Mesothelial cell of epicardium (in vitro differentiated cells): ENCODE measurements around the gene CASTOR1. TPM values are rescaled to one million over a fixed set of nuclear protein-coding genes. Genes with fewer than 3 reads are reported as not detected.

ENCODE experiments used
- DNase-seq, 2 experiments: peaks; one replicate each; pipeline ENCODE4 v3.0.0; 2021; ENCODE audit warnings: low spot score in 2 of 2; ENCODE audit not compliant: unreplicated experiment in 2 of 2
- H3K27ac Mint-ChIP-seq: 2 replicates; pipeline ENCODE4 v1.8.0; 2021; ENCODE audit warnings: mixed read lengths
- H3K27me3 Mint-ChIP-seq: 2 replicates; pipeline ENCODE4 v1.8.0; 2021; ENCODE audit warnings: low read depth, mixed read lengths
- H3K36me3 Mint-ChIP-seq: 2 replicates; pipeline ENCODE4 v1.8.0; 2021; ENCODE audit warnings: mixed read lengths
- H3K4me1 Mint-ChIP-seq: 2 replicates; pipeline ENCODE4 v1.8.0; 2021; ENCODE audit warnings: mixed read lengths
- H3K4me3 Mint-ChIP-seq: 2 replicates; pipeline ENCODE4 v1.8.0; 2021; ENCODE audit warnings: mild to moderate bottlenecking, moderate library complexity, mixed read lengths
- H3K9me3 Mint-ChIP-seq: 2 replicates; pipeline ENCODE4 v1.8.0; 2021; ENCODE audit warnings: mixed read lengths
- CTCF ChIP-seq: fragments of 200-600 bp; sonication (generic); IDR thresholded peaks from one replicate; pipeline ENCODE4 v1.5.0; 2021; ENCODE audit warnings: antibody characterized with exemption; ENCODE audit not compliant: unreplicated experiment
- total RNA-seq: library from RNA; stranded (reverse); gene quantifications from 3 replicates; pipeline ENCODE4 v1.2.1, GENCODE V29; 2021

The CASTOR1 gene
- total RNA-seq, 1 donor from 2014 or later, result 13.5 TPM

GRCh38 chr22:30245985-30246813 lies 43.1 kb downstream of the CASTOR1 start, which contains the start of gene LIF:
Gene LIF (minus strand): TSS chr22:30246759. CDS start chr22:30246695, 64 bp downstream.
- peak within 1 kb of the TSS; percentile 89 for H3K4me3 Mint-ChIP-seq
- H3K27me3 Mint-ChIP-seq, result no peaks in the 10 kb centered on the region
- peak within 1 kb of the TSS; percentile 91 for H3K27ac Mint-ChIP-seq

GRCh38 chr22:30245181-30245984 lies 43.9 kb downstream of the CASTOR1 start:
- Mint-ChIP-seq H3K4me3 (peak overlapping the region; percentile 89), H3K36me3 (peaks cover 12% of the 10 kb centered on the region), H3K4me1 (peaks cover 51% of the 10 kb centered on the region), H3K27me3 (no peaks in the 10 kb centered on the region), H3K27ac (peak overlapping the region; percentile 84), H3K9me3 (no peaks in the 10 kb centered on the region)
- no peak for DNase-seq
- no peak for TF ChIP-seq CTCF

More at GRCh38 chr22:30245985-30246813, 43.1 kb downstream of the CASTOR1 start, which contains the start of gene LIF:
- peaks cover 12% of the 10 kb centered on the region for H3K36me3 Mint-ChIP-seq
- peaks cover 46% of the 10 kb centered on the region for H3K4me1 Mint-ChIP-seq
- no peak for TF ChIP-seq CTCF
- peak in 1 of 2 experiments; percentile 55 for DNase-seq
- no peaks in the 10 kb centered on the region for H3K9me3 Mint-ChIP-seq

- no peak for DNase-seq
- H3K36me3 Mint-ChIP-seq, result peaks cover 12% of the 10 kb centered on the region
- no peaks in the 10 kb centered on the region for H3K9me3 Mint-ChIP-seq
- no peaks in the 10 kb centered on the region for H3K27me3 Mint-ChIP-seq
- TF ChIP-seq CTCF, result no peak
- H3K4me3 Mint-ChIP-seq, result peak overlapping the region; percentile 89
- no peak overlapping the region for H3K27ac Mint-ChIP-seq
- peaks cover 50% of the 10 kb centered on the region for H3K4me1 Mint-ChIP-seq
Measured at GRCh38 chr22:30244641-30245040, 44.7 kb downstream of the CASTOR1 start.

- Mint-ChIP-seq H3K4me3 (no peak overlapping the region), H3K9me3 (no peaks in the 10 kb centered on the region), H3K4me1 (peaks cover 49% of the 10 kb centered on the region), H3K27me3 (no peaks in the 10 kb centered on the region), H3K27ac (no peak overlapping the region), H3K36me3 (peaks cover 12% of the 10 kb centered on the region)
- DNase-seq, result no peak
- TF ChIP-seq CTCF, result no peak
Measured at GRCh38 chr22:30244066-30244465, 45.2 kb downstream of the CASTOR1 start.

- Mint-ChIP-seq H3K4me1 (peaks cover 51% of the 10 kb centered on the region), H3K27me3 (no peaks in the 10 kb centered on the region), H3K9me3 (no peaks in the 10 kb centered on the region), H3K36me3 (peaks cover 12% of the 10 kb centered on the region), H3K4me3 (no peak overlapping the region), H3K27ac (no peak overlapping the region)
- no peak for TF ChIP-seq CTCF
- DNase-seq, result no peak
Measured at GRCh38 chr22:30243661-30244060, 45.6 kb downstream of the CASTOR1 start.
